ENCODE data around the gene PIK3IP1. TPM values are rescaled to one million over a fixed set of nuclear protein-coding genes. Genes with fewer than 3 reads are reported as not detected.

PIK3IP1 gene
- total and polyA plus RNA-seq, 2 of the 8 experiments (the other 6 are each of a cell fraction or from before 2014, with no cell fraction given) = 1.00 to 1.3 TPM

GRCh38 chr22:31284281-31285155 lies 7.8 kb downstream of the PIK3IP1 start:
- no peak overlapping the region; the same call in 1 of the 2 replicates for H4K8ac ChIP-seq (ENCODE audit: extremely low read depth, insufficient read depth, low read length)
- no peak overlapping the region for H3K14ac ChIP-seq (ENCODE audit: insufficient read length)
- H3K23ac ChIP-seq (ENCODE audit: insufficient read length) = no peak overlapping the region
- DNase-seq (ENCODE audit: low read depth in 1 of 2, low spot score in 2 of 2) (no peak), FAIRE-seq (no peak)
- no peak overlapping the region for H3K56ac ChIP-seq (replicated peaks; ENCODE audit: insufficient read length, low read depth, low read length)
- peak overlapping the region in 2 of 4 experiments; percentile 8 to 17; a peak in 2 of 7 replicates for H3K9ac ChIP-seq (replicated peaks in 1 of 4; ENCODE audit: extremely low read depth in 1 of 4, low read depth in 3 of 4, low read length in 3 of 4)
- H3K79me2 ChIP-seq (ENCODE audit: control insufficient read depth in 1 of 2, insufficient read depth in 2 of 2, low read length in 2 of 2) = no peaks in the 10 kb centered on the region
- no peak overlapping the region for H2AFZ ChIP-seq (ENCODE audit: low read length)
- no peaks in the 10 kb centered on the region for H4K20me1 ChIP-seq (replicated peaks in 1 of 2; ENCODE audit: control insufficient read depth in 1 of 2, insufficient read depth in 2 of 2, low read length in 2 of 2)
- H2AK5ac ChIP-seq (ENCODE audit: low read depth, low read length) = no peak overlapping the region
- no peak overlapping the region for H3K27ac ChIP-seq (ENCODE audit: low read depth, low read length)
- H3K18ac ChIP-seq (ENCODE audit: extremely low read depth, low read length) = peak overlapping the region; percentile 34
- no peak overlapping the region for H2BK12ac ChIP-seq (ENCODE audit: low read depth, low read length)
- peak overlapping the region; percentile 23; the same call in 1 of the 2 replicates for H2BK15ac ChIP-seq (ENCODE audit: low read length)
- no peak overlapping the region for H4K91ac ChIP-seq (replicated peaks; ENCODE audit: insufficient read length, low read length)
- no peaks in the 10 kb centered on the region for H3K9me3 ChIP-seq (ENCODE audit: insufficient read depth in 2 of 2, low read depth in 1 of 2, low read length in 1 of 2)
- TF ChIP-seq ZNF274 (IDR thresholded peaks at IDR 0.05; ENCODE audit: borderline replicate concordance, extremely low read depth, low read length) (no peak), TAF7 (optimal IDR thresholded peaks at IDR 0.05; ENCODE audit: borderline replicate concordance, low read depth, low read length) (no peak), SIX5 (IDR thresholded peaks at IDR 0.05; ENCODE audit: low read depth, low read length) (no peak), SP1 (IDR thresholded peaks at IDR 0.05; ENCODE audit: low read depth, low read length) (no peak)
- TF ChIP-seq, protein P1, sequence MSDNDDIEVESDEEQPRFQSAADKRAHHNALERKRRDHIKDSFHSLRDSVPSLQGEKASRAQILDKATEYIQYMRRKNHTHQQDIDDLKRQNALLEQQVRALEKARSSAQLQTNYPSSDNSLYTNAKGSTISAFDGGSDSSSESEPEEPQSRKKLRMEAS (IDR thresholded peaks at IDR 0.05) = no peak
- TF ChIP-seq, protein P2, sequence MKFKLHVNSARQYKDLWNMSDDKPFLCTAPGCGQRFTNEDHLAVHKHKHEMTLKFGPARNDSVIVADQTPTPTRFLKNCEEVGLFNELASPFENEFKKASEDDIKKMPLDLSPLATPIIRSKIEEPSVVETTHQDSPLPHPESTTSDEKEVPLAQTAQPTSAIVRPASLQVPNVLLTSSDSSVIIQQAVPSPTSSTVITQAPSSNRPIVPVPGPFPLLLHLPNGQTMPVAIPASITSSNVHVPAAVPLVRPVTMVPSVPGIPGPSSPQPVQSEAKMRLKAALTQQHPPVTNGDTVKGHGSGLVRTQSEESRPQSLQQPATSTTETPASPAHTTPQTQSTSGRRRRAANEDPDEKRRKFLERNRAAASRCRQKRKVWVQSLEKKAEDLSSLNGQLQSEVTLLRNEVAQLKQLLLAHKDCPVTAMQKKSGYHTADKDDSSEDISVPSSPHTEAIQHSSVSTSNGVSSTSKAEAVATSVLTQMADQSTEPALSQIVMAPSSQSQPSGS (IDR thresholded peaks at IDR 0.05; ENCODE audit: low read length) = no peak
- ChIA-PET CTCF (ENCODE audit: partially characterized antibody) (interaction anchor here (0.6 to 5.5 kb wide), 8 partner anchors 10 to 187 kb away, joined by 3 to 50 read pairs (median 6); no protein-coding TSS in a partner anchor), POLR2A (ENCODE audit: partially characterized antibody) (interaction anchor here (0.7 to 2.0 kb wide), 3 partner anchors 13 to 56 kb away, joined by 3 to 6 read pairs (median 4); no protein-coding TSS in a partner anchor)
- WGBS, 2 experiments (ENCODE audit: extremely low coverage in 1 of 2, insufficient coverage in 1 of 2, insufficient read length in 1 of 2, insufficient replicate concordance in 2 of 2, low coverage in 1 of 2, low lambda C conversion rate in 2 of 2, missing lambda C conversion rate in 1 of 2) = 73% methylated on average over 1 of the region's 3 CpGs; no CpG with 5 or more reads in 1 of the 2 experiments
- no peak overlapping the region for H2BK5ac ChIP-seq (ENCODE audit: low read depth, low read length)
- H3K4ac ChIP-seq (replicated peaks; ENCODE audit: insufficient read length, low read depth, low read length) = no peak overlapping the region
- 0 out of 8 replicates have a peak, but pooled peaks cover 0 to 2% (median 0%) of the 10 kb centered on the region in 4 experiments for H3K36me3 ChIP-seq (ENCODE audit: control insufficient read depth in 2 of 4, insufficient read depth in 4 of 4, low read length in 3 of 4)
- H3K4me2 ChIP-seq (ENCODE audit: insufficient read depth in 1 of 2, low read depth in 2 of 2, low read length in 2 of 2) = no peak overlapping the region
- no peaks in the 10 kb centered on the region for H3K23me2 ChIP-seq (ENCODE audit: low read depth, low read length)
- peaks cover 0 to 2% (median 0%) of the 10 kb centered on the region in 4 experiments; a peak in 2 of 7 replicates for H3K4me1 ChIP-seq (replicated peaks in 1 of 4; ENCODE audit: control insufficient read depth in 3 of 4, insufficient read depth in 4 of 4, low read length in 3 of 4)
- H2BK20ac ChIP-seq (ENCODE audit: low read length) = no peak overlapping the region
- H3K27me3 ChIP-seq (replicated peaks in 1 of 4; ENCODE audit: control insufficient read depth in 3 of 4, extremely low read depth in 1 of 4, insufficient read depth in 3 of 4, low read length in 3 of 4) = peaks cover 0 to 5% (median 4%) of the 10 kb centered on the region in 4 experiments; a peak in 4 of 7 replicates
- H4K5ac ChIP-seq (ENCODE audit: insufficient read length, low read depth, low read length) = no peak overlapping the region
- no peak overlapping the region for H3K4me3 ChIP-seq (ENCODE audit: extremely low read depth in 1 of 4, insufficient read depth in 2 of 4, low read depth in 3 of 4, low read length in 4 of 4)
- no peak overlapping the region for H2BK120ac ChIP-seq (replicated peaks; ENCODE audit: low read depth, low read length)
- H3K79me1 ChIP-seq (ENCODE audit: low read depth, low read length) = no peaks in the 10 kb centered on the region
